Kidney (tissue), 14 donors: ENCODE results near the gene PHACTR3. TPM values are rescaled to one million over a fixed set of nuclear protein-coding genes. Genes with fewer than 3 reads are reported as not detected.
A peak's percentile ranks its signal among the peaks of the same experiment; 100 is the strongest.

ENCODE experiments used
- DNase-seq, 5 donors: peaks; one replicate each; pipeline ENCODE4 v3.0.0-alpha.2; 2013 to 2020
- FAIRE-seq: peaks from 2 replicates; lab custom pipeline; 2012; peaks lifted over from hg19 to GRCh38; lab: Jason Lieb, UNC
- H3K27ac ChIP-seq, 2 donors: one replicate each; pipeline ENCODE4 v1.7.0; 2013; ENCODE audit warnings: low read depth in 2 of 2, low read length in 2 of 2, inconsistent platforms in 1 of 2
- H3K27me3 ChIP-seq: one replicate; pipeline ENCODE4 v1.7.1; 2013; ENCODE audit warnings: low read length, inconsistent platforms; ENCODE audit not compliant: control insufficient read depth, insufficient read depth
- H3K36me3 ChIP-seq, 3 donors: one replicate each; pipeline versions ENCODE4 v1.7.0 to v1.7.1; 2013; ENCODE audit warnings: low read length in 3 of 3, control low read depth in 1 of 3, inconsistent platforms in 1 of 3; ENCODE audit not compliant: insufficient read depth in 3 of 3, control insufficient read depth in 2 of 3
- H3K4me1 ChIP-seq, 3 donors: one replicate each; pipeline versions ENCODE4 v1.7.0 to v1.7.1; 2013; ENCODE audit warnings: low read length in 3 of 3, inconsistent platforms in 1 of 3, low read depth in 1 of 3; ENCODE audit not compliant: control insufficient read depth in 2 of 3, insufficient read depth in 2 of 3
- H3K4me3 ChIP-seq, 3 donors: one replicate each; pipeline versions ENCODE4 v1.7.0 to v1.8.1; 2013; ENCODE audit warnings: low read length in 3 of 3, control low read depth in 1 of 3, inconsistent platforms in 1 of 3
- H3K9ac ChIP-seq, 3 donors: one replicate each; pipeline versions ENCODE4 v1.7.0 to v1.7.1; 2013; ENCODE audit warnings: low read length in 3 of 3, control low read depth in 1 of 3, inconsistent platforms in 1 of 3
- H3K9me3 ChIP-seq, 3 donors: one replicate each; pipeline versions ENCODE4 v1.7.0 to v1.7.1; 2013; ENCODE audit warnings: low read length in 3 of 3, control low read depth in 1 of 3, inconsistent platforms in 1 of 3; ENCODE audit not compliant: control insufficient read depth in 2 of 3, insufficient read depth in 1 of 3
- intact Hi-C: fragments of 100-400 bp; cut with DNase I; formaldehyde crosslinking; loops from one replicate; pipeline ENCODE4 v1.11.1; 2022
- polyA plus RNA-seq: library from polyadenylated mRNA; stranded (reverse); fragments of 350-450 nt; fragmentation: Illumina TruSeq; extraction: RNeasy Lipid Tissue Mini Kit (QIAGEN cat#74804); gene quantifications from one replicate; pipeline ENCODE4 v1.2.3, GENCODE V29; 2014; ENCODE audit warnings: low read depth, low replicate concordance; ENCODE audit not compliant: insufficient read depth
- total RNA-seq: library from RNA; stranded (reverse); fragmentation: NEBNext Ultra II Directional; extraction: Animal tissue kit (Norgen Biotek cat#: 25700); gene quantifications from one replicate; pipeline ENCODE4 v1.2.1, GENCODE V29; 2021
- TF ChIP-seq, protein P1 (sequence below): IDR thresholded peaks from 3 replicates; pipeline ENCODE4 v1.5.1; 2012; ENCODE audit warnings: mild to moderate bottlenecking, moderate library complexity, borderline replicate concordance; ENCODE audit not compliant: insufficient read depth; ENCODE audit errors: extremely low read depth
- donor health status: control.
- donor health status: control.
- donor health status: control.
- donor health status: control.
- donor health status: control.
- donor health status: DM: yes; HTN: yes; CAD: no.
- donor health status: Normal renal cell carcinoma (clear cell type).

Gene PHACTR3
- total and polyA plus RNA-seq, 2 donors from 2014 or later = 1.7 to 12.3 TPM

DNA sequence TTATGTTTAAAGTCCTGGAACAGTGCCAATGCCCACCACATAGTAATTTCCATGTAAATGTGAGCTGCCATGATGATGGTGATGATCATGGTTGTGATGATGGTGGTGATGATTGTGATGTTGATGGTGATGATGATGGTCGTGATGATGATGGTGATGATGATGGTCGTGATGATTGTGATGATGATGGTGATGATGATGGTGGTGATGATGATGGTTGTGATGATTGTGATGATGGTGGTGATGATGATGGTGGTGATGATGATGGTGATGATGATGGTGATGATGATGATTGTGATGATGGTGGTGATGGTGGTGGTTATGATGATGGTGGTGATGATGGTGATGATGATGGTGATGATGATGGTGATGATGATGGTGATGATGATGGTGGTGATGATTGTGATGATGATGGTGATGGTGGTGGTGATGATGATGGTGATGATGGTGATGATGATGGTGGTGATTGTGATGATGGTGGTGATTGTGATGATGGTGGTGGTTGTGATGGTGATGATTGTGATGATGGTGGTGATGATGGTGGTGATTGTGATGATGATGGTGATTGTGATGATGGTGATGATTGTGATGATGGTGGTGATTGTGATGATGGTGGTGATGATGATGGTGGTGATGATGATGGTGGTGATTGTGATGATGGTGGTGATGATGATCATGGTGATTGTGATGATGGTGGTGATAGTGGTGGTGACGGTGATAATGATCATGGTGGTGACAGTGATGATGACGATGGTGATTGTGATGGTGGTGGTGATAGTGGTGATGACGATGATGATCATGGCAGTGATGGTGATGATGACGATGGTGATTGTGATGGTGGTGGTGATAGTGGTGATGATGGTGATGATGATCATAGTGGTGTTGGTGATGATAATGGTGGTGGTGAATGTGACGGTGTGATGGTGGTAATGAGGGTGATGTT, 82.3 kb downstream of the PHACTR3 start:
- H3K4me1 ChIP-seq = no peaks in the 10 kb centered on the region
- H3K27me3 ChIP-seq = no peaks in the 10 kb centered on the region
- peak overlapping the region in 1 of 3 donors; percentile 24 for H3K4me3 ChIP-seq
- TF ChIP-seq, protein P1, sequence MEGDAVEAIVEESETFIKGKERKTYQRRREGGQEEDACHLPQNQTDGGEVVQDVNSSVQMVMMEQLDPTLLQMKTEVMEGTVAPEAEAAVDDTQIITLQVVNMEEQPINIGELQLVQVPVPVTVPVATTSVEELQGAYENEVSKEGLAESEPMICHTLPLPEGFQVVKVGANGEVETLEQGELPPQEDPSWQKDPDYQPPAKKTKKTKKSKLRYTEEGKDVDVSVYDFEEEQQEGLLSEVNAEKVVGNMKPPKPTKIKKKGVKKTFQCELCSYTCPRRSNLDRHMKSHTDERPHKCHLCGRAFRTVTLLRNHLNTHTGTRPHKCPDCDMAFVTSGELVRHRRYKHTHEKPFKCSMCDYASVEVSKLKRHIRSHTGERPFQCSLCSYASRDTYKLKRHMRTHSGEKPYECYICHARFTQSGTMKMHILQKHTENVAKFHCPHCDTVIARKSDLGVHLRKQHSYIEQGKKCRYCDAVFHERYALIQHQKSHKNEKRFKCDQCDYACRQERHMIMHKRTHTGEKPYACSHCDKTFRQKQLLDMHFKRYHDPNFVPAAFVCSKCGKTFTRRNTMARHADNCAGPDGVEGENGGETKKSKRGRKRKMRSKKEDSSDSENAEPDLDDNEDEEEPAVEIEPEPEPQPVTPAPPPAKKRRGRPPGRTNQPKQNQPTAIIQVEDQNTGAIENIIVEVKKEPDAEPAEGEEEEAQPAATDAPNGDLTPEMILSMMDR = no peak
- DNase-seq (no peak), FAIRE-seq (no peak)
- no peak overlapping the region for H3K9ac ChIP-seq
- intact Hi-C loops = no loop called here
- H3K27ac ChIP-seq = no peak overlapping the region
- peaks cover 0 to 2% (median 0%) of the 10 kb centered on the region in 3 donors for H3K36me3 ChIP-seq
- no peaks in the 10 kb centered on the region for H3K9me3 ChIP-seq

DNA sequence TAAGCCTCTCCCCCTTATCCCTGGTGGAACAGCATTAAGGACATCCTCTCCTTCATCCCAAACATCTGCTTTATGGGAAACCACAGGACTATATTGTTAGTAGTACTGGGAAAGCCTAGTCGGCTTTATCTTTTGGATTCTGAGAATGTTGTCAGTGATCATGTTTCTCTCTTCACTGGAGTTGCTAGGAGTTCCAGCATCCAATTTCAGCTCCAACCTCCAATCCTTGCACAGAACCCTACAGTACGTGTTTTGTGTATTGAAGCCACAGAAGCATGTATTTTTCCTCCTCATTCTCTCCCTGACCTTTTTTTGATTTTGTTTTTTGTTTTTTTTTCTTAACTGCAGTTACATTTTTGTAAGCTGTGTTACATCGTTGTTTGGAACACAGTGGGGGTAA, 84.0 kb downstream of the PHACTR3 start:
- H3K36me3 ChIP-seq = peaks cover 0 to 2% (median 0%) of the 10 kb centered on the region in 3 donors
- no peak overlapping the region for H3K9ac ChIP-seq
- no peaks in the 10 kb centered on the region for H3K4me1 ChIP-seq
- DNase-seq (no peak), FAIRE-seq (no peak)
- no peaks in the 10 kb centered on the region for H3K27me3 ChIP-seq
- TF ChIP-seq, protein P1 = no peak
- intact Hi-C loops = no loop called here
- H3K9me3 ChIP-seq = no peaks in the 10 kb centered on the region
- H3K27ac ChIP-seq = no peak overlapping the region
- no peak overlapping the region for H3K4me3 ChIP-seq

DNA sequence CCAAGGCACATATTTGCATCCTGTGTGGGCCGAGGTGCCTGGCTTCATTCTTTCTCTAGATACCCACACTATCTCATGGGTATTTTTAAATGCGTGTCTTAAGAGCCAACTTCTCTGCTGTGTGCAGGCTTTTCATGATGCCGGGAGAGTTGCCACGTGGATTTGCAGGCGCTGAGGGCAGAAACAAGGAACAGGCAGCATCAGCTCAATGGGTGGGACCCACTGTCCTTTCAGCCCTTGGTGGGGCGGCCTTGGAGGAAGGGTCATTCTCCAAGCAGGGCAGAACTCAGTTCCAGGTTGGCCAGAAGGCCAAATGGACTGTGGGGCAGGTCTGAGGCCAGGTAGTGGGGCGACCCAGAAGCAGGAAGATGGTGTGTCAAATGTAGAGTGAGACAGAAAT, 84.7 kb downstream of the PHACTR3 start:
- H3K27me3 ChIP-seq = no peaks in the 10 kb centered on the region
- H3K4me1 ChIP-seq = no peaks in the 10 kb centered on the region
- H3K27ac ChIP-seq = no peak overlapping the region
- DNase-seq = no peak
- H3K36me3 ChIP-seq = peaks cover 0 to 2% (median 0%) of the 10 kb centered on the region in 3 donors
- no peak overlapping the region for H3K4me3 ChIP-seq
- FAIRE-seq = no peak
- no peak overlapping the region for H3K9ac ChIP-seq
- TF ChIP-seq, protein P1 = no peak
- intact Hi-C loops = no loop called here
- H3K9me3 ChIP-seq = no peaks in the 10 kb centered on the region
